ENCODE data around the gene INPP5E.

INPP5E gene

GRCh38 chr9:136473354-136473721 is 33.7 kb upstream of the INPP5E start:
- no peak for DNase-seq (ENCODE audit: low read depth)

- DNase-seq (ENCODE audit: low read depth): no peak
Measured at GRCh38 chr9:136472640-136473353, 33.2 kb upstream of the INPP5E start.

GRCh38 chr9:136471802-136472487 is 32.3 kb upstream of the INPP5E start:
- no peak for DNase-seq (ENCODE audit: low read depth)

GRCh38 chr9:136470792-136471469 is 31.3 kb upstream of the INPP5E start:
- no peak for DNase-seq (ENCODE audit: low read depth)

- no peak for DNase-seq (ENCODE audit: low read depth)
Measured at GRCh38 chr9:136470356-136470755, 30.7 kb upstream of the INPP5E start.

- DNase-seq (ENCODE audit: low read depth): no peak
Measured at GRCh38 chr9:136467766-136468165, 28.1 kb upstream of the INPP5E start.

GRCh38 chr9:136466155-136466541 is 26.5 kb upstream of the INPP5E start:
- no peak for DNase-seq (ENCODE audit: low read depth)

GRCh38 chr9:136465500-136466154 is 26.0 kb upstream of the INPP5E start:
- DNase-seq (ENCODE audit: low read depth): no peak

GRCh38 chr9:136464241-136464640 is 24.6 kb upstream of the INPP5E start:
- DNase-seq (ENCODE audit: low read depth): no peak

- no peak for DNase-seq (ENCODE audit: low read depth)
Measured at GRCh38 chr9:136463578-136463977, 23.9 kb upstream of the INPP5E start.

GRCh38 chr9:136462664-136463063 is 23.0 kb upstream of the INPP5E start:
- no peak for DNase-seq (ENCODE audit: low read depth)

GRCh38 chr9:136460772-136461325 is 21.2 kb upstream of the INPP5E start:
- DNase-seq (ENCODE audit: low read depth): no peak

- DNase-seq (ENCODE audit: low read depth): no peak
Measured at GRCh38 chr9:136459425-136459824, 19.8 kb upstream of the INPP5E start.

- DNase-seq (ENCODE audit: low read depth): no peak
Measured at GRCh38 chr9:136457326-136457725, 17.7 kb upstream of the INPP5E start.

GRCh38 chr9:136456258-136456657 is 16.6 kb upstream of the INPP5E start:
- no peak for DNase-seq (ENCODE audit: low read depth)

- DNase-seq (ENCODE audit: low read depth): no peak
Measured at GRCh38 chr9:136455043-136456002, 15.7 kb upstream of the INPP5E start.

GRCh38 chr9:136454026-136454796 is 14.6 kb upstream of the INPP5E start:
- DNase-seq (ENCODE audit: low read depth): no peak

GRCh38 chr9:136453326-136453725 is 13.7 kb upstream of the INPP5E start:
- DNase-seq (ENCODE audit: low read depth): no peak

- no peak for DNase-seq (ENCODE audit: low read depth)
Measured at GRCh38 chr9:136451221-136451877, 11.7 kb upstream of the INPP5E start.

- DNase-seq (ENCODE audit: low read depth): no peak
Measured at GRCh38 chr9:136448655-136449054, 9.0 kb upstream of the INPP5E start.

Measured in activated T-helper 1 cell treated with Interleukin-2 at 50 U/mL for 16 hours (primary cell).